ENCODE results near the gene SLC25A31. TPM values are rescaled to one million over a fixed set of nuclear protein-coding genes. Genes with fewer than 3 reads are reported as not detected.
A peak's percentile ranks its signal among the peaks of the same experiment; 100 is the strongest.

Gene SLC25A31
- total and polyA plus RNA-seq, 10 of the 15 experiments (the other 5 are each of a cell fraction or from before 2014, with no cell fraction given), result not detected

- ChIA-PET CTCF (interaction anchor here (0.7 to 1.7 kb wide), 10 partner anchors 12 to 209 kb away, joined by 3 to 9 read pairs (median 3); no protein-coding TSS in a partner anchor), SMC1A (ENCODE audit: uncharacterized antibody, unreplicated experiment) (interaction anchor here (0.6 to 3.3 kb wide), 12 partner anchors 9 to 262 kb away, joined by 3 to 17 read pairs (median 4); partner anchors contain the start of gene PLK4)
- in situ Hi-C loops (cut with MboI), result no loop called here
Observed at GRCh38 chr4:127788517-127788916, 58.3 kb downstream of the SLC25A31 start.

More at GRCh38 chr4:127788517-127788916, 58.3 kb downstream of the SLC25A31 start:
- ChIA-PET RAD21 (ENCODE audit: unreplicated experiment) (interaction anchor here (1.0 to 1.6 kb wide), 2 partner anchors 11 to 183 kb away, joined by 6 read pairs; no protein-coding TSS in a partner anchor), POLR2A (interaction anchor here (1.4 kb wide), 1 partner anchor 272 kb away, joined by 3 read pairs; the partner anchor contains the start of gene LARP1B)
- Histone ChIP-seq H3K9ac (ENCODE audit: control insufficient read depth, insufficient read depth, low read length) (no peak overlapping the region), H4K20me1 (ENCODE audit: control insufficient read depth, insufficient read depth) (no peaks in the 10 kb centered on the region), H3K27ac (ENCODE audit: control insufficient read depth, insufficient read depth) (no peak overlapping the region), H3K36me3 (ENCODE audit: control insufficient read depth in 2 of 2, insufficient read depth in 2 of 2, low read length in 1 of 2) (no peaks in the 10 kb centered on the region), H3K9me3 (replicated peaks; ENCODE audit: control insufficient read depth, insufficient read depth, low read length) (no peaks in the 10 kb centered on the region; the same call in 2 of the 3 replicates), H3K79me2 (ENCODE audit: control insufficient read depth, insufficient read depth, low read length) (peaks cover 72% of the 10 kb centered on the region), H3K4me3 (no peak overlapping the region), H3K27me3 (replicated peaks in 1 of 2; ENCODE audit: control insufficient read depth in 2 of 2, insufficient read depth in 2 of 2, low read length in 1 of 2) (no peaks in the 10 kb centered on the region), H3K4me2 (ENCODE audit: control insufficient read depth, insufficient read depth) (no peak overlapping the region), H2AFZ (ENCODE audit: control insufficient read depth, low read depth, low read length) (no peak overlapping the region), H3K4me1 (ENCODE audit: control insufficient read depth, insufficient read depth, low read length) (no peaks in the 10 kb centered on the region)
- FAIRE-seq, result no peak
- intact Hi-C loops (cut with micrococcal nuclease; ENCODE audit: unreplicated experiment), result loop anchor here (5.0 kb wide), 1 partner anchor 181 kb away; no protein-coding TSS in a partner anchor
- BruUV-seq (replicated peaks), result no TSS peak
- TF ChIP-seq TCF3 (IDR thresholded peaks at IDR 0.05; ENCODE audit: borderline replicate concordance, insufficient read depth, low read depth, low read length) (no peak), KLF5 (IDR thresholded peaks at IDR 0.05; ENCODE audit: partially characterized antibody) (no peak), SKIL (IDR thresholded peaks at IDR 0.05; ENCODE audit: low read depth, poor library complexity, severe bottlenecking) (no peak), CTCF (IDR thresholded peaks at IDR 0.05 in 2 of 3, conservative IDR thresholded peaks at IDR 0.05 in 1 of 3; ENCODE audit: control insufficient read depth in 2 of 3, extremely low read depth in 1 of 3, insufficient read depth in 1 of 3, low read depth in 3 of 3, low read length in 3 of 3) (peak in 2 of 3 experiments; percentile 16 to 19; a peak in 2 of 6 replicates), ZZZ3 (IDR thresholded peaks at IDR 0.05; ENCODE audit: control insufficient read depth, insufficient read length, low read depth) (no peak), MTA3 (IDR thresholded peaks at IDR 0.05; ENCODE audit: borderline replicate concordance, low read length) (no peak)
- WGBS (ENCODE audit: insufficient coverage, insufficient replicate concordance, low lambda C conversion rate, missing lambda C conversion rate), result 73% methylated on average over 2 of the region's 2 CpGs
- DNase-seq (ENCODE audit: low read depth, low spot score), result no peak
- peak; percentile 59 for ATAC-seq

Data from GM12878 (cell line).